Tibial artery (tissue), 4 donors: ENCODE measurements around the gene COL28A1.

ENCODE experiments used
- DNase-seq, 2 donors: peaks; one replicate each; pipeline ENCODE4 v3.0.0-alpha.2; 2019
- H3K27ac ChIP-seq, 2 donors: fragments of 200-600 bp; sonication (generic) in 1 of 2; 1 replicate in 1 of 2; 2 replicates in 1 of 2; pipeline ENCODE4 v1.5.1; 2018 to 2019; ENCODE audit warnings: mild to moderate bottlenecking in 1 of 2
- H3K27me3 ChIP-seq, 2 donors: fragments of 200-600 bp; sonication (generic) in 1 of 2; one replicate each; pipeline versions ENCODE4 v1.5.1 to v1.6.0; 2016 to 2019
- H3K36me3 ChIP-seq, 3 donors: fragments of 200-600 bp; sonication (generic) in 2 of 3; one replicate each; pipeline ENCODE4 v1.5.1; 2016 to 2019; ENCODE audit warnings: mild to moderate bottlenecking in 2 of 3
- H3K4me1 ChIP-seq, 4 donors: fragments of 200-600 bp; sonication (generic) in 2 of 4; 1 replicate in 3 of 4; 2 replicates in 1 of 4; pipeline ENCODE4 v1.5.1; 2016 to 2019
- H3K4me3 ChIP-seq, 2 donors: fragments of 200-600 bp; sonication (generic) in 1 of 2; 1 replicate in 1 of 2; 2 replicates in 1 of 2; pipeline ENCODE4 v1.5.1; 2018 to 2019; ENCODE audit warnings: mild to moderate bottlenecking in 2 of 2
- H3K9me3 ChIP-seq, 3 donors: fragments of 200-600 bp; sonication (generic) in 1 of 3; one replicate each; pipeline ENCODE4 v1.5.1; 2016 to 2019
- intact Hi-C: fragments of 100-400 bp; cut with DNase I; formaldehyde crosslinking; loops from one replicate; pipeline ENCODE4 v1.15.0; 2023; ENCODE audit warnings: low total_unique reads
- TF ChIP-seq, protein P1 (sequence below), 2 experiments: fragments of 200-600 bp in 1 of 2; fragments of 450-650 bp in 1 of 2; IDR thresholded peaks; one replicate each; pipeline ENCODE4 v1.5.1; 2017 to 2019; ENCODE audit warnings: antibody characterized with exemption in 2 of 2, mild to moderate bottlenecking in 1 of 2, moderate library complexity in 1 of 2

COL28A1 gene

DNA sequence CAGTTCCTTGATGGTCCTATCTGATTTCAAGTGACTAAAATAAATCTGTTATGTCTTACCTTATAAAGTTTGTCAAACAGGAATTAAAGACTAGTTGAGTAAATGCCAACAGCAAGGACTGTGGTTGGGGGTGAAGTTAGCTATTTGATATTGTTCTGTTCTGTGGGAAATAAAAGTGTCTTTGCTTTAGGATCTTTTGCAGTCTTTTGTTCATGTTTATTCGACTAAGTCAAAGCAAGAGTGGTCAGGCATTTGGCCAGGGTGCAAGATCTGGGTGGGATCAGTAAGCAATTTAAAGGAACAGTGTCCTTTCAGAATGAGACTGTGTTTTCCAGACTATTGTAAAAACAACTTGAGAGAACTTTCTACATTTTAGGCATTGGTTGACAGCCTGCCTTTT is at the start of gene COL28A1:
COL28A1 (minus strand) TSS at position 183 of the 400 bp plus-strand sequence. CDS start 2,998 bp downstream, outside the sequence.
- Histone ChIP-seq H3K4me1 (no peaks in the 10 kb centered on the region), H3K9me3 (no peaks in the 10 kb centered on the region), H3K36me3 (no peaks in the 10 kb centered on the region), H3K4me3 (no peak within 1 kb of the TSS), H3K27ac (no peak within 1 kb of the TSS), H3K27me3 (no peaks in the 10 kb centered on the region)
- TF ChIP-seq, protein P1, sequence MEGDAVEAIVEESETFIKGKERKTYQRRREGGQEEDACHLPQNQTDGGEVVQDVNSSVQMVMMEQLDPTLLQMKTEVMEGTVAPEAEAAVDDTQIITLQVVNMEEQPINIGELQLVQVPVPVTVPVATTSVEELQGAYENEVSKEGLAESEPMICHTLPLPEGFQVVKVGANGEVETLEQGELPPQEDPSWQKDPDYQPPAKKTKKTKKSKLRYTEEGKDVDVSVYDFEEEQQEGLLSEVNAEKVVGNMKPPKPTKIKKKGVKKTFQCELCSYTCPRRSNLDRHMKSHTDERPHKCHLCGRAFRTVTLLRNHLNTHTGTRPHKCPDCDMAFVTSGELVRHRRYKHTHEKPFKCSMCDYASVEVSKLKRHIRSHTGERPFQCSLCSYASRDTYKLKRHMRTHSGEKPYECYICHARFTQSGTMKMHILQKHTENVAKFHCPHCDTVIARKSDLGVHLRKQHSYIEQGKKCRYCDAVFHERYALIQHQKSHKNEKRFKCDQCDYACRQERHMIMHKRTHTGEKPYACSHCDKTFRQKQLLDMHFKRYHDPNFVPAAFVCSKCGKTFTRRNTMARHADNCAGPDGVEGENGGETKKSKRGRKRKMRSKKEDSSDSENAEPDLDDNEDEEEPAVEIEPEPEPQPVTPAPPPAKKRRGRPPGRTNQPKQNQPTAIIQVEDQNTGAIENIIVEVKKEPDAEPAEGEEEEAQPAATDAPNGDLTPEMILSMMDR (IDR thresholded peaks at IDR 0.05) = no peak
- intact Hi-C loops = loop anchor here (5.0 kb wide), 1 partner anchor 433 kb away; no protein-coding TSS in a partner anchor
- DNase-seq = no peak

DNA sequence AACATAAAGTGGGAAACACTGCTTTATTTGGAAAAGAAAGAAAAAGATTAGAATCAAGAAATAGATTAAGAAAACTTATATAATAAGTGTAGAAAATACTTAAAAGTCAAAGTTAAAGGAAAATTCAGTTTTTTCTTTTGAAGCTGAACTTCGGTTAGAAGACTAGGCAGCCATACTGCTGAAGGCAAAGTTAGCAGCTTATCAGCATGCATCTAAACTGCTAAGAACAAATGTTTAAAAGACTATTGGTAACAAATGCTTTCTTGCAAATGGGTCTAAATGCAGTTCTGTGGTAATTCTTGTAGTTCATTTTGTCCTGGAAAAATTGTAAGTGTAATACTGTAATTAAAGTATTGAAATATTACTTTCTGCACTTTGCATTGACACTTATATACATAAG is 49.0 kb upstream of the COL28A1 start:
- DNase-seq = no peak
- no peak overlapping the region for H3K4me3 ChIP-seq
- intact Hi-C loops = no loop called here
- H3K9me3 ChIP-seq = no peaks in the 10 kb centered on the region
- H3K36me3 ChIP-seq = peaks cover 0 to 8% (median 4%) of the 10 kb centered on the region in 3 donors
- H3K4me1 ChIP-seq = no peaks in the 10 kb centered on the region
- H3K27ac ChIP-seq = no peak overlapping the region
- TF ChIP-seq, protein P1 (IDR thresholded peaks at IDR 0.05) = no peak
- H3K27me3 ChIP-seq = no peaks in the 10 kb centered on the region

DNA sequence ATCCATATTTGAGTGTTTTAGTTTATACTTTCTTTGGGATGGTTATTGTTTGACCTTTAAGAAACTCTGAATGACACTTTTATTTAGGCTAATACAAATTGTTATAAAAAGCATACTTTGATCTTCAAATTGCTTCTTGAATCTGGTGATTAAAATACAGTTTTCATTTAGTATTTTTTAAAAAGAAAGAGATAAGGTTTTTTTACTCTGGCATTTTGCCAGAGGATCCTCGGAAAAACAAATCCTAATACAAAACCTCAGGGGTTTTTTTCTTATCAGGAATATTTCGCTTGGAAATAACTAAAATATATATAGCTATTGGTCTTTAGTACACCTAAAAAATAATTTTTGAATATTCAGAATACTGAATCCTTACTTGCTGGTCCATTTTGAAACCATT is 48.1 kb upstream of the COL28A1 start:
- H3K4me1 ChIP-seq = no peaks in the 10 kb centered on the region
- no peak overlapping the region for H3K4me3 ChIP-seq
- no peak for DNase-seq
- intact Hi-C loops = no loop called here
- H3K9me3 ChIP-seq = no peaks in the 10 kb centered on the region
- no peaks in the 10 kb centered on the region for H3K27me3 ChIP-seq
- TF ChIP-seq, protein P1 (IDR thresholded peaks at IDR 0.05) = no peak
- peaks cover 0 to 8% (median 4%) of the 10 kb centered on the region in 3 donors for H3K36me3 ChIP-seq
- no peak overlapping the region for H3K27ac ChIP-seq

DNA sequence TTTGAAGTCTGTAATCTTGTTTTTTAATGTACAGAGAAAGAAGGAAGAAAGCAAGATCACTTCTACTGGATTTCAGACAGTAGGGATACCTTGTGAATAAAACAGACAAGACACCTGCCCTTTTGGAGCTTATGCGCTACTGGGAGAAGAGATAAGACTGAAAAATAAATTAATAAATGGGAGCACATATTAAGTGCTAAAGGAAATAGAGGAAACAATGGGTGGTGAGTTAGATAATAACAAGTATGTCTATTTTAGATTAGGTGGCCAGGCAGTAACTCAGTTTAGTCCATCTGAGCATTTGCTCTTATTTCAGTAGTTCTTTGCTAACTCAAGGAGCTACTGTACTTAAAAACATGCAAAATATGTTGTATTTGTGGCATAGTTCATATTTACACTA is 46.9 kb upstream of the COL28A1 start:
- Histone ChIP-seq H3K27ac (no peak overlapping the region), H3K27me3 (no peaks in the 10 kb centered on the region), H3K36me3 (peaks cover 0 to 8% (median 4%) of the 10 kb centered on the region in 3 donors), H3K9me3 (no peaks in the 10 kb centered on the region), H3K4me3 (no peak overlapping the region), H3K4me1 (no peaks in the 10 kb centered on the region)
- DNase-seq = no peak
- TF ChIP-seq, protein P1 (IDR thresholded peaks at IDR 0.05) = no peak
- intact Hi-C loops = no loop called here

DNA sequence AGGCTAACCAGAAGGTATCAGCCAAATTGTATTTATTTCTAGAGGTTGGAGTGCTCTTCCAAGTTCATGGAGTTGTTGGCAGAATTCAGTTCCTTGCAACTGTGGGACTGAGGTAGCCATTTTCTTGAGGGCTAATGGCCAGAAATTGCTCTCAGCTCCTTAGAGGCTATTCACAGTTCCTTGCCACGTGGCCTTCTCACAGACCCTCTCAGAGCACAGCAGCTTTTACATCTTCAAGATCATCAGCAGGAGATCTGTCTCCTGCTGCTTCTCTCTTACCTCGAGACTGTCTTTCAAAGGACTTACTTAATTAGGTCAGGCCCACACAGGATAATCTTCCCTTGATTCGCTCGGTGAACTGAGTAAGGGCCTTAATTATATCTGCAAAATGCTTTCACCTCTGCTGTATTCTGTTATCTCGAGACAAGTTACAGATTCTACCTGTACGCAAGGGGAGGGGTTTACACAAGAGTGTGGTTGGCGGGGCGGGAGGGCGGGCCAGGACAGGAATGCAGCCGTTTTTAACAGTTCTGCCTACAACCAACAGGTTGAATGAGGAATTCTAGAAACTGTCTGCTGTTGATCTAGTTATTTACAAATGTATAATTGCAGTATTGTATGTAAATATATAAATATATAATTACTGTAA is 46.0 kb upstream of the COL28A1 start:
- Histone ChIP-seq H3K4me1 (no peaks in the 10 kb centered on the region), H3K9me3 (no peaks in the 10 kb centered on the region), H3K27me3 (no peaks in the 10 kb centered on the region), H3K4me3 (no peak overlapping the region), H3K27ac (no peak overlapping the region), H3K36me3 (peaks cover 0 to 8% (median 4%) of the 10 kb centered on the region in 3 donors)
- DNase-seq = no peak
- TF ChIP-seq, protein P1 (IDR thresholded peaks at IDR 0.05) = no peak
- intact Hi-C loops = no loop called here
